ENCODE results near the gene USP28. TPM values are rescaled to one million over a fixed set of nuclear protein-coding genes. Genes with fewer than 3 reads are reported as not detected.
A peak's percentile ranks its signal among the peaks of the same experiment; 100 is the strongest.

Gene USP28
- total RNA-seq, 1 experiment from 2014 or later, result 23.7 TPM

DNA sequence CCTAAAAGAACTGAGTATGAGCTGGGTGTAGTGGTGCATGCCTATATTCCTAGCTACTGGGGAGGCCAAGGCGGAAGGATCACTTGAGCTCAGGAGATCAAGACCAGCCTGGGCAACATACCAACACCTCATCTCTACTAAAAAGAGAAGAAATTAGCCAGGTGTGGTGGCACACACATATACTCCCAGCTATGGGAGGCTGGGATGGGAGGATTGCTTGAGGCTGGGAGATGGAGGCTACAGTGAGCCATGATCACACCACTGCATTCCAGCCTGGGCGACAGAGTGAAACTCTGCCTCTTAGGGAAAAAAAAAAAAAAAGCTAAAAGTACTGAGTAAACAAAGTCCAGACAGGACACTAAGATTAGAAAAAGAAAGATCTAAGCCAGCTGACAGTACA is 25.8 kb upstream of the USP28 start:
- Histone ChIP-seq H3K36me3 (ENCODE audit: insufficient read depth, low read length, poor library complexity, severe bottlenecking) (no peaks in the 10 kb centered on the region), H3K9me3 (ENCODE audit: low read depth, low read length, poor library complexity, severe bottlenecking) (no peaks in the 10 kb centered on the region), H3K4me3 (ENCODE audit: low read depth, low read length, poor library complexity, severe bottlenecking) (no peak overlapping the region), H3K27ac (ENCODE audit: low read depth, low read length, poor library complexity, severe bottlenecking) (no peak overlapping the region), H3K4me1 (ENCODE audit: insufficient read depth, low read length, poor library complexity, severe bottlenecking) (peaks cover 20% of the 10 kb centered on the region), H3K27me3 (replicated peaks; ENCODE audit: insufficient read depth, low read depth, low read length, poor library complexity) (no peaks in the 10 kb centered on the region)
- ChIA-PET POLR2A (ENCODE audit: low non-redundant PET) (interaction anchor here (0.7 kb wide), 1 partner anchor 1177 kb away, joined by 9 read pairs; no protein-coding TSS in a partner anchor), CTCF (interaction anchor here (0.5 kb wide), 1 partner anchor 93 kb away, joined by 4 read pairs; no protein-coding TSS in a partner anchor)
- no TSS peak for BruUV-seq (replicated peaks)
- TF ChIP-seq EZH2 (IDR thresholded peaks at IDR 0.05; ENCODE audit: borderline replicate concordance, low read depth, low read length, poor library complexity, severe bottlenecking) (no peak), CTCF (conservative IDR thresholded peaks at IDR 0.05; ENCODE audit: low read depth, low read length) (no peak)
- DNase-seq (ENCODE audit: low spot score), result no peak
- intact Hi-C loops (cut with micrococcal nuclease; ENCODE audit: unreplicated experiment), result no loop called here

DNA sequence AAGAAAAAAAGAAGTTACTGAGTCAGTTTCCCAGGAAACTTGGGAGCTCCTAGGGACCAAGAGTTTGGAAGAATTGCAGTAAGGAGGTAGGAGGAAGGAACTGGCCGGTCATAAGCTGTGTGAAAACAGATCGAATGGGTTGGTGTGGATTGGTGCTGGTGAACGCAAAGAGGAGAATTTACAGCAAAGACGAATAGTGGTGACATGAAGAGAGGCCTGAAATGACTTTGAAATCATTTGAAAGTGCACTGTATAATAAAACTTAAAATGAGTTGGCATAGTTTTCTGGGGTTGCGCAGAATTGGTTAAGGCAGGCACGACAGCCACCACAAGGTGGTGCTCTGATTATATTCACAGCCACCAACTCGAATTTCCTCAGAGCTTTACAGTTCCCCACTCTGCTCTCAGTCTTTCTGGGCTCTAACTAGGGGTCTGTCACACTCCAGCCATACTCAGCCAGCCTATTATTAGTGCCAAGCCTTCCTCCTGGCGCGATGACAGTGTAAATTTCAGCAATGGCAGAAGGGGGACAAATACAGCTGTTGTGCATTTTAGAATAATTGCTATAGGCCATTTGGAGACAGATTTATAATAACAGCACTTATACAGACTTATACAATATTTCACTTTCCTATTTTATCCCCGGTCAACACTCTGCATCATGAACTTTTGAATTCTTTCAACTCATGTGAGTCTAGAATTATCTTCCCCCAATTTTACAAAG is 20.9 kb upstream of the USP28 start:
- Histone ChIP-seq H3K27me3 (replicated peaks; ENCODE audit: insufficient read depth, low read depth, low read length, poor library complexity) (no peaks in the 10 kb centered on the region), H3K9me3 (ENCODE audit: low read depth, low read length, poor library complexity, severe bottlenecking) (no peaks in the 10 kb centered on the region), H3K27ac (ENCODE audit: low read depth, low read length, poor library complexity, severe bottlenecking) (no peak overlapping the region), H3K4me3 (ENCODE audit: low read depth, low read length, poor library complexity, severe bottlenecking) (no peak overlapping the region), H3K36me3 (ENCODE audit: insufficient read depth, low read length, poor library complexity, severe bottlenecking) (no peaks in the 10 kb centered on the region), H3K4me1 (ENCODE audit: insufficient read depth, low read length, poor library complexity, severe bottlenecking) (no peaks in the 10 kb centered on the region)
- intact Hi-C loops (cut with micrococcal nuclease; ENCODE audit: unreplicated experiment), result loop anchor here (1.0 to 5.0 kb wide), 3 partner anchors 96 to 365 kb away; no protein-coding TSS in a partner anchor
- no TSS peak for BruUV-seq (replicated peaks)
- TF ChIP-seq CTCF (conservative IDR thresholded peaks at IDR 0.05; ENCODE audit: low read depth, low read length), result peak; percentile 90
- no peak for TF ChIP-seq EZH2 (IDR thresholded peaks at IDR 0.05; ENCODE audit: borderline replicate concordance, low read depth, low read length, poor library complexity, severe bottlenecking)
- ChIA-PET CTCF (interaction anchor here (0.5 to 2.8 kb wide), 17 partner anchors 8 to 375 kb away, joined by 3 to 80 read pairs (median 4); partner anchors contain the start of gene HTR3B), POLR2A (ENCODE audit: low non-redundant PET) (interaction anchor here (0.6 kb wide), 1 partner anchor 283 kb away, joined by 3 read pairs; no protein-coding TSS in a partner anchor)
- DNase-seq (ENCODE audit: low spot score), result peak; percentile 67

- intact Hi-C loops (cut with micrococcal nuclease; ENCODE audit: unreplicated experiment), result loop anchor here (1.0 to 5.0 kb wide), 3 partner anchors 97 to 366 kb away; no protein-coding TSS in a partner anchor
- ChIA-PET POLR2A (ENCODE audit: low non-redundant PET) (interaction anchor here (0.6 kb wide), 1 partner anchor 283 kb away, joined by 3 read pairs; no protein-coding TSS in a partner anchor), CTCF (interaction anchor here (0.6 to 2.8 kb wide), 14 partner anchors 9 to 428 kb away, joined by 3 to 80 read pairs (median 5); partner anchors contain the start of gene HTR3B)
- no TSS peak for BruUV-seq (replicated peaks)
- Histone ChIP-seq H3K4me3 (ENCODE audit: low read depth, low read length, poor library complexity, severe bottlenecking) (no peak overlapping the region), H3K4me1 (ENCODE audit: insufficient read depth, low read length, poor library complexity, severe bottlenecking) (no peaks in the 10 kb centered on the region), H3K9me3 (ENCODE audit: low read depth, low read length, poor library complexity, severe bottlenecking) (no peaks in the 10 kb centered on the region), H3K36me3 (ENCODE audit: insufficient read depth, low read length, poor library complexity, severe bottlenecking) (no peaks in the 10 kb centered on the region), H3K27me3 (replicated peaks; ENCODE audit: insufficient read depth, low read depth, low read length, poor library complexity) (no peaks in the 10 kb centered on the region), H3K27ac (ENCODE audit: low read depth, low read length, poor library complexity, severe bottlenecking) (no peak overlapping the region)
- peak; percentile 35 for DNase-seq (ENCODE audit: low spot score)
- no peak for TF ChIP-seq EZH2 (IDR thresholded peaks at IDR 0.05; ENCODE audit: borderline replicate concordance, low read depth, low read length, poor library complexity, severe bottlenecking)
- no peak for TF ChIP-seq CTCF (conservative IDR thresholded peaks at IDR 0.05; ENCODE audit: low read depth, low read length)
These were observed 20.2 kb upstream of the USP28 start for GRCh38 chr11:113895367-113896155.
